SH-SY5Y (cell line): ENCODE measurements around the gene SALL1.

ENCODE experiments used
- GATA2 ChIP-seq: IDR thresholded peaks from 2 replicates; pipeline ENCODE4 v1.6.1; 2011; ENCODE audit warnings: mild to moderate bottlenecking, low read depth, low read length
- GATA3 ChIP-seq: IDR thresholded peaks from 2 replicates; pipeline ENCODE4 v1.6.1; 2011; ENCODE audit warnings: low read depth, mild to moderate bottlenecking, low read length, moderate library complexity

SALL1 gene

DNA sequence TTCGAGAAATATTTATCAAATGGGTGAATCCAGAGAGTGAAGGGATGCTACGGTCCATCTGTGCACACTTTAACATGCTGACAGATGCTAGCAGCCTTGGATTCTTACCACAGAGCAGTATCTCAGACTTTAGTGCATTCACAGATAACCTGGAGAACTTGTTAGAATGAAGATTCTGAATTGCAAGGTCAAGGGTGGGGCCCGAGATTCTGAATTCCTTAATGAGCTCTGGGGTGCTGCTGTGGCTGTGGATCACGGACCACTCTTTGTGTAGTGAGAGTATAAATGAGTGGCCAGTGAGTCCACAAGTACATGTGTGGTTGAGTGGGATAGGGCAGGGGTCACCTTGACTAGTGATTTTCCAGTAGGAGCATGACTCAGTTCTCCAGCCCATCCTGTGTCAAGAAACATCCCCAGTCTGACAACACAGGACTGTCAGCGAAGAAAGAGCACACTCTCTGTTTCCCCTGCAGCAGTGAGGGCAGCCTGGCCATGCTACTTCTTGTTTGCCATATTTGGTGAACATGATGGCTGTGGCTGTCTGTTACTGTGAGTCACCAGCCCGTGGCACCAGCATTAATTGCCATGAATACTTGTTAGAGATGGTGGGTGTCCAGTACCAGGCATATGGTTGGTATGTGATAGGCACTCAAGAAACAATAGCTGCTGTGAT is 13.0 kb upstream of the SALL1 start:
- no peak for TF ChIP-seq GATA3
- no peak for TF ChIP-seq GATA2

DNA sequence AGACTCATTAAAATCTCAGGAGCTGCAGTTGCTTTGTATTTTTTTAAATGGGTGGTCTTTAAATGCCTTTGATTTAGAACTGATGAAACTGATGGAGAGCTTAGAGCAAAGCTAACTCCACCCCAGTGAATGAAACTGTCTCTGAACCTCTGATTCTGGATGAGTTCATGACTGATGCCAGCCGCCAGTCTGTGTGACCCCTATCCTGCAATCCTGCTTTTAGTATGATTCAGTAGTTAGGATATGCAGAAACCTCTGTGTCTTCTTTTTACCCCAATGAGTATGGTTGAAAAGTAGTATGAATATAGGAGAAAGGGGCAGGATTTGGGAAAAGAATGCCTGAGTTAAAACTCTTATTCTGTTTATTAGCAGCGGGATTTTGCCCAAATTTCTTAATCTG is 12.3 kb upstream of the SALL1 start:
- no peak for TF ChIP-seq GATA2
- TF ChIP-seq GATA3 = no peak

GRCh38 chr16:51161440-51162195 is 10.5 kb upstream of the SALL1 start:
- TF ChIP-seq GATA3 (no peak), GATA2 (no peak)

GRCh38 chr16:51159865-51160264 is 8.8 kb upstream of the SALL1 start:
- TF ChIP-seq GATA2 (no peak), GATA3 (no peak)

GRCh38 chr16:51159296-51159695 is 8.2 kb upstream of the SALL1 start:
- no peak for TF ChIP-seq GATA2
- TF ChIP-seq GATA3 = no peak

DNA sequence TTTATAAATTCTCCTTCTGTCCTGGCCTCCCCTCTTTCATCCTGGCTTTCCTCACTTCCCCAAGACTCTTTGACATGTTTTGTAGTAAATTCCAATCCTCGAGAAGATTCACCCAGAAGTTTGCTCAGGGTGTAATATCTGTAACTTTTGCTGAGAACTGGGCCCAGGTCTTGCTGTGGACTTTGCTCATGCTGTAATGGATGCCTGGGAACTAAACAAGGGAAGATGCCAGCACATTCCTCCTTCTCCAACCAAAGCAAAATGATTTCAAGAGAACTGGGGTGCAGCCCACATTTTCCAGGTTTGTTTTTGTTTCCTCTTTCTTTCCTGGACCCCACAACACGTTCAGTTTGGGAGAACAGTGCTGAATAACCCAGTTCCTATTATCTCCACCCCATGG is 6.6 kb upstream of the SALL1 start:
- TF ChIP-seq GATA2 (no peak), GATA3 (no peak)

DNA sequence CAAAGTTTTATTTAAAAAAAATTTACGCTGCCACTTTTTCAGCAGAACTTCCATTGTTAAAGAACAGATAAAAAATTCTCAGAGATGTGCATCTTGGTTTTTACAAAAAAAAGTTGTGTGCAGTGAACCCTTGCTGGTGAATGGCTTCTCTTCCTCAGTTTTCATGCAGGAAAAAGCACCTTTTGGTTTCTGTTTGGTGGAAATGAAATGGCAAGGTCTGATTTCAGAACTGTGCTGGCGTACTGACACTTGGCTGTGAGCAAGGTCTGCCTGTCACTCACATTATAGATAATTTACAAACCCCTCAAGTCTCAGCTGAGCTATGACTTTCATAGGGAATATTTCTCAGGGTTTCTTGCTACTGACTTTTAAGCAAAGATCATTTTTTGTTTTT is 5.7 kb upstream of the SALL1 start:
- TF ChIP-seq GATA2 = no peak
- TF ChIP-seq GATA3 = no peak

DNA sequence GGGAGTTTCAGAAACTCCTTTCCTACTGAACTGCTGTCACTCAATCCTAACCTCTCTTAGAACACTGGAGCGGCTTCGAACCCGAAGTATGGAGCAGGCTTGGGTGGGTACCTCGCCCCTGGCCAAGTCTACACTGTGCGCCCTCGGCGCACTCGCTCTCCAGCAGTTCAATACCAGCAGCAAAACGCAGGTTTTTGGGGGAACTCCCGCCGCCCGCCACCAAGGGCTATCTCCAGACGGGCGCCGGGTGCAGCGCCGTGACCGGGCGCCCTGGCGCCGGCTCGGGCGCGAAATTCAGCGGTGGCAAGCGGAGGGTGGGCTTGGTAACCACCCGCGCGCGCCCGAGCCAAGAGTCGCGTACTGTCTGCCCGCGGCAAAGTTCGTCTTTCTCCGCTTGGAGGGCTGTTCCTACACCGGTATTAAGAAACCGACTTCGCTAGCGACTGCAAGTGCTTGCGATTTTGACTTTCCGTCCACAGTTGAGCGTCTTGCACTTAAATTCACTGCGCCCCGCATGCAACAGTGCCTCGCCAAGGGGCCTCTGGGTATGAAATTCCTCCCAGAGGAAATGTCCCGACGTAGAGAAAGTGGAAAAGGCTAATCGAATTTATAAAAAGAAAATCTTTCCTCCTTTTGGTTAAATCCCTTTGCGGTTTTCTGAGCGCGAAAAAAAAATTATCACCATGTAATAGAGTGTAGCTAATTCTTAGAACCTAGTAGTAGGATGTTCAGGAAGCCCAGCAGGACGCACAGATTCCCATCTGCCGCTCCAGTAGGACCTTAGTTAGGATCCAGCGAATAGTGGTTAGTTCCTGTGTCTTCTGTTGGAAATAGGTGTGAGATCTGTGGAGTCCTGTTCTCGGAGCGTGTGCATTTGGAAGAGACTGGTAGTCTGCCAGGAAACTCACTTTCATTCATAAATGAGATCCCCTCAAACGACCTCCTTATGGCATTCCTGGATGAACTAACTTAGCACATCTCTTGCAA is 5.0 kb upstream of the SALL1 start:
- no peak for TF ChIP-seq GATA3

- TF ChIP-seq GATA2 (no peak), GATA3 (no peak)
Measured at GRCh38 chr16:51155199-51155607, 4.1 kb upstream of the SALL1 start.

DNA sequence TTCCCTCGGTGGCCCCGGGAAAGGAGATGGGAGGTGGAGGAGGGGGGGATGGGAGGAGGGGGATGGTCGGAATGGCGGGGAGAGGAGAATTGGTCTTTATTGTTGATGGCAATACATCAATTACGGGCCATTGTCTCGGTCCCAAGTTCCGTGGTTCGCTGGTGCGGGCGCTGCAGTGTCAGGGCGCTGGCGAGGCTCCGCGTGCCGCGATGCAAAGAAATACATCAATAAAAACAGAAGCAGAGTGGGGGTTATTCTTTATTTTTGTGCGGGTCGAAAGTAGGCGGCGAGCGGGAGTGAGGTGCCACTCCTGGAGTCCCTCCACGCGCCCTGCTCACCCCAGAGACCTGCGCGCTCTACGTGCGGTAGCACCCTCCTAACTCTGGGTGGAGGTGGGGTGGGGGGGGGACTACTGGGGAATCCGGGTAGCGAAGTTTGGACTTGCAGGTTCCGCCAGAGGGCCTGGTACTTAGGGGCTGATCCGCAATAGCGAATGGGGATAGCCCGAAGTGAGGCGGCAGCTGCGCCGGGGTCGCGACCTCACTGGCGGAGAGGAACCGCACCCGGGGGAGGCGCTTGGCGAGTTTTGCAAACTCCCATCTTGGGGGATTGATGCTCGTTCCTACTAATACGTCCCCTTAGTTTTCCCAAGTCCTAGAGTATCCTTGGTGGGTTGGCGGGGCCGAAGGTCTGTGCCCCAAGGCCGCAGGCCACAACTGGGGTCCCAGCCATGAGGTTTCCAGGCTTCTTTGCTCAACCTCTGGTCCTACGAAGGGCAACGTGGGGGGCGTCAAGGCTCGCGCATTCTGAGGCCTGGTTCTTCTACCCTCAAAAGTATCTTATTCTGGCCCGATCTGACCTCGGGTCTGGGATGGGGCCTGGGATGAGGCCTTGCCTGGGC is 3.5 kb upstream of the SALL1 start:
- TF ChIP-seq GATA3 (no peak), GATA2 (no peak)

GRCh38 chr16:51153577-51154031 is 2.5 kb upstream of the SALL1 start:
- TF ChIP-seq GATA2 (no peak), GATA3 (no peak)

DNA sequence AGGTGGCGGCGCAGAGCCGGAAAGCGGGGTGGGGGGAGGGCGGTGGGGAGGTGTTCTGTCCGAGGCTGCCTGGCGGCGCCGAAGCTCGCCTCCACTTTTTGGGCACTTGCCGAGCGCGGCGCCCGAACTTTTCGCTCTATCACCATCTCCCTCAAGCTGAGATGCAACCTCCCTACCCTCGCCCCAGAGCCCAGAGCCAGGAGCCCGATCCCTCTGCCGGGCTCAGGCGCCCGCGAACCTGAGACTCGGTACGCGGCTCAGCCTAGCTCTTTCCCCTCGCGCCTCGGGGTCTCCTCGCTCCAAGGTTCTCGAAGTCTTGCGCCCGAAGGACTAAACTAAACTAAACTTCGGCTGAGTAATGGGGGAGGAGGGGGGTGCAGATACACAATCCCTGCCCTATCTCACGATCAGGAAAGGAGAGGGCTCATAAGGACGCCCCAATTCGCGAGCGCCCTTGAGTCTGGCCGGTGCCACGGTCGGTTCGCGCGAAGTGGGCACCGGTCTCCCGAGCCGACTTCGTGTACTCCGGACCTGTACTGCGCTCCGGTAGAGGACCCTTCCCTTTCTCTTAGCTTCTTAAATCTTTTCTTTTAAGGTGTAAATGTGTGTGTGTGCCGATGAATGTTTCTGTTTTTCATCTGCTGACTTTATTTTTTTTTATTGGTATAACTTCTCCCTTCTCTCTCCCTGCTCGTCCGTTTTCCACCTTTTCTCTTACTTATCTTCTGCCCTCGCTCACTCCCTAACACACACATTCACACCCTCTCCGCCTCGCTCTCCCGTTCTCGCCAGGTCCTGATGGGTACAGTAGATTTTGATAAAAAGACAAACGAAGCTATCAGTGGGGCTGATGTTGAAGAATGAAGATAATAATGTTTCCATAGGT is 1.9 kb upstream of the SALL1 start:
- TF ChIP-seq GATA2 (no peak), GATA3 (no peak)
